Effector CD8-positive, alpha-beta T cell (primary cell): Measurements from ENCODE around the gene SYT5.
"Not testable (repeated sequence)": the region's sequence is repeated elsewhere in the genome, so short reads cannot be mapped to it uniquely, and the experiment has no call there.

Source experiments
- DNase-seq: peaks from one replicate; lab custom pipeline; 2025; lab: John Stamatoyannopoulos, UW
- total RNA-seq, 4 experiments: gene quantifications; one replicate each; lab custom pipeline; 2026; lab: John Stamatoyannopoulos, UW

SYT5 gene
- total RNA-seq: 0 to 0.39 (median 0.15) reads per million in 4 experiments

DNA sequence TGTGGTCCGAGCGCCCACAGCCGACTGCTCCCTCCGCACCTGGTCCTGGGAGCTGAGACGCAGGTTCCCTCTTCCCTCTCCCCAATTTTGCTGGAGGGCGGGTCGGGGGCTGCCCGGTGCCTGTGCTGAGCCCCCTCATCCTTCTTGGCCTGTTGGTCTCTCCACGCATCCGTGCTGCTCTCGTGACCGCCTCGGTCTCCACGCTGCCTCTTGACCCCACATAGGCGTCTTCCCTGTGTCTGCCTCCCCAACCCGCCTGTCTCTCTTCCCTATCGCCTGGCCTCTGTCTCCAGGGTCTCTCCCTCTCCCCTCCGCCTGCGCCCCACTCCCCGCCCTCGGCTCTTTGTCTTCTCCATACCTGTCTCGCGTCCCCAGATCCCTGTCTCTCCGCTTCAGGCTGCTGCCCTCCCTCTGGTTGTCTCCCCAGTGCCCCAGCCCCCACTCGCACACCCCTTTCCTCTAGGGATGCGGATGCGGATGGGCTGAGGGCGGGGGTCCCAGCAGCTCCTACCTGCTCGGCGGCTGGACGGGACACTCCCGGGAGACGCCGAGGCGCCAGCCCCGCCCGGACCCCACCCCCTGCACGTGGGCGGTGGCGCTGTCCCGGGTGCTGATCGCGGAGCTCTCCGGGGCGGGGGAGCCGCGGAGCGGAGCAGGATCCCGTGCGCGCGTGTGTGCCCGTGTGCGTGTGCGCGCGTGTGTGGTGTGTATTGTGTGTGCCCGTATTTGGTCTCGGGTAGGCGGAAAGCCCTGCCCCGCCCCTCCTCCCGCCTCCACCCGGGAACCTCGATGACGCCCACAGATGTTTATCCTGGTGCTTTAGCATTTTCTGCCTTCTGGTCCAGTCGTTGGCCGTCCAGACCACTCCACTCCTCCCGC lies at the start of gene SYT5:
TSS of gene SYT5 (minus strand) at position 684 of the 879 bp plus-strand sequence. CDS start 1,248 bp downstream, outside the sequence.
- peak; percentile 31 for DNase-seq

GRCh38 chr19:55229789-55230182 lies 49.7 kb upstream of the SYT5 start:
- no peak for DNase-seq

DNA sequence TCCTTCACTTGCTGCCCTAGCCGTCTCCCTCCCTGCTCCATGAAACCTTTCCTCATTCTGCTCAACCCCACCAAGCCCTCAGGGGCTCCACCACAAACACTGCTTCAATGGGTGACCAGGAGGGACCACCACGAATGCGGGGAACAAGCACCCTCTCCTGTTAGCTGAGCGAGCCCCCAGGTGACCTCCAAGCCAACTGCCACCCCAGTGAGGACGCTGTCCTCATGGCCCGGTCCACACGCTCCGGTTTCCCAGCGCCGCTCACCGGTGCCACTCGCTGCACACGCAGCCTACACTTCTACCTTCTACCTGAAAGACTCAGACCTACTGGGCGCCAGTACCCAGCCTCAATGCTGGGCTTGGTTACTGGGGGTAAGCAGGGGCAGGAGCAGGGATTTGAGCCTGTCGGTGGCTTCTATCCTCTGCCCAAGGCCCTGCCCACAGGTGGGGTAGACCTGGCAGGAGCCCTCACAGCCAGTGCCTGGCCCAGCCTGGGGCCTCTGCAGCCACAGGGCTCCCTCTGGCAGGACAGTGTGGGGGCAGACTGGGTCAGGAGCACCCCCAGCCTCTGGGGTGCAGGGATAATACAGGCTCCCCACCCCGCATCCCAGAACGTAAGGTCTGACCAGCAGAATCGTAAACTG lies 49.2 kb upstream of the SYT5 start:
- DNase-seq: no peak

DNA sequence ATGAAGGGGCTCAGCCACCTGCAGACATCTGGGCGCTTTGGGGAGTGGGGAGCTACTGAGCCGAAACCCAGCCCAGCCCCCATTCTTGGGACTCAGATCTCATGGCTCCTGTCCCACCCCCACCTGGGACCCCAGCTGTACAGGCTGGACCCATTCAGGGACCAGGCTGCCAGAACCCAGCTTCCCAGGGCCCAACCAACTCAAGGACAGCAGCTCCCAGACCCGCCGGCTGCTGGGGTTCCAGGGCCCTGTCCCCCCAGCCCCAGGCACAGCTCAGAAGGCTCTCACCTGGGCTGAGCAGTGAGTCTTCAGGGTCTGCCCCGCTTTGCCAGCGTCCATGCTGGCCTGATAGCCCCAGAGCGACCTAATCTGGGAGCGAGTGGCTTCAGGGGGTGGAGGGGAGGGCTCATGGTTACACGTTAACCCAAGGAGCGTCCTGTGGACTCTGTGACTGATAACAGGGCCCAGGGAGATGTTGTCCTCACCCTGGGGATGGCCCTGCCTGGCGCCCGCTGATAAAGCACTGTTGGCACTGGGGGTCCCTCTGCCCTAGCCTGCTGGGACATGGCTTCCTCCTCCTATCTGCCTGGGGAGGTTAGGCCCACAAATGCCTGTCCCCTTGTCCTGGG lies 48.4 kb upstream of the SYT5 start, which contains the start of gene TMEM86B:
TSS of gene TMEM86B (minus strand) at position 361 of the 629 bp plus-strand sequence. CDS start at position 339, 22 bp downstream.
- DNase-seq: no peak

GRCh38 chr19:55228015-55228391 lies 47.9 kb upstream of the SYT5 start:
- no peak for DNase-seq

DNA sequence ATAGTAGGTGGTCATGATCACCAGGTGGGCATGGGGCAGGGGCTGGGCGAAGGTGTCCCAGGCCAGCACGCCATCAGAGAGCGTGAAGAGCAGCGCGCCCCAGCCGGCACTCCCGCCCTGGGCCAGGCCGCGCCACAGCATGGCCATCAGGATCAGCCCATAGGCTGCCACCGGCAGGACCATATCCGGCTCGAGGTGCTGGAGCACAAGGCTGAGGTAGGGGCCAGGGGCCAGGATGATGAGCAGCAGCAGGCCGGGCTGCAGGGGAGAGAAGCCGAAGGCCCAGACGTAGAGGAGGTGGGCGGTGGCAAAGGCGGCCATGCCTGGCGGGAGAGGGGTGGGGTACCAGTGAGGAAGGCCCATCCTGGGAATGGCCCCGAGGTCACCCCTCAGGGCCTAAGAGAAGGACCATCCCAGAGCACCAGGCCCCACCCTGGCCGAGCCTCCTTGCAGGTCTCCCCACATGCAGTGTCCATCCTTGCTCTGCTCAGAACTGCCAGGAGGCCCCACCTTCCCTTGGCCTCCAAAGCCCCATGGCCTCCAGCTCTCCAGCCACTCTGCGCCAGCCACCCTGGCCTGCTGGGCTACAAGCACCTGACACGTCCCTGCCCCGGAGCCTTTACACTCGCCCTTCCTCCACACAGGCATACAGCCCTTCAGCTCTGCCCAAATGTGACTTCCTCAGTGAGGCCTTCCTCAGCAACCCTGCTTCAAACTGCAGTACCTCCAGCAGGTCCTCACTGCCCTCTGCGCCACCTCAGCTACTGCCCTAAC lies 47.3 kb upstream of the SYT5 start:
- DNase-seq: no peak

GRCh38 chr19:55226788-55227187 lies 46.7 kb upstream of the SYT5 start:
- DNase-seq: no peak

DNA sequence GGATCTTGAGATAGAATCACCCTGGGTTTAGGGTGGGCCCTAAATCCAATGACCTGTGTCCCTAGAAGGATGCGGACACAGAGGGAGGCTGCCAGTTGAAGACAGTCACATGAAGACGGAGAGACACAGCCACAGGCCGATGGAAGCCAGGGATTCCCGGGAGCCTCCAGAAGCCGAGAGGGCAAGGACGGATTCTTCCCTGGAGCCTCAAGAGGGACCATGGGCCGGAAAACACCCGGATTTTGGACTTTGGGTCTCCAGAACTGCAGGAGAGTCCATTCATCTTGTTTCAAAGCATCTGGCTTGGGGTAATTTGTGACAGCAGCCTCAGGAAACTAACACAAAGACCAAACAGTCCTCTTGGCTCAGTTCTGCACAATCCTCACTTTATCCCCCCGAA lies 46.2 kb upstream of the SYT5 start:
- no peak for DNase-seq

DNA sequence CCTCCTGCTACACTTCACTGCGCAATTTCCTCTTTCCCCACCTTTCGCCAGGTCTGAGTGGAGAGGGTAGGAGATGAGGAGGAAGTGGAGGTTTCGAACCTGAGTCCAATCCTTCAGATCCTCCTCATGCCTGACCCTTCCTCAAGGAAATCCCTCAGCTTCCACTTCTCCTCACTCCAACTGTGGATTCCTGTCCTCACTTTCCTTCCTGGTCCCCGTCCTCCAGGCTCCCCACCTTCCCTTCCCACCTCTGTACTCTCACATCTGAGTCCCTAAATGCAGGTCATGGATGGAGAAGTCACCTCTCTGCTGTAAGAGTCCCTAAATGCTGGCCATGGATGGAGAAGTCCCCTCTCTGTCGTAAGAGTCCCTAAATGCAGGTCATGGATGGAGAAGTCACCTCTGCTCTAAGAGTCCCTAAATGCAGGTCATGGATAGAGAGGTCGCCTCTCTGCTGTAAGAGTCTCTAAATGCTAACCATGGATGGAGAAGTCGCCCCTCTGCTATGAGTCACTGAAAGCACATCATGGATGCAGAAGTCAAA lies 45.4 kb upstream of the SYT5 start:
- DNase-seq: no peak

DNA sequence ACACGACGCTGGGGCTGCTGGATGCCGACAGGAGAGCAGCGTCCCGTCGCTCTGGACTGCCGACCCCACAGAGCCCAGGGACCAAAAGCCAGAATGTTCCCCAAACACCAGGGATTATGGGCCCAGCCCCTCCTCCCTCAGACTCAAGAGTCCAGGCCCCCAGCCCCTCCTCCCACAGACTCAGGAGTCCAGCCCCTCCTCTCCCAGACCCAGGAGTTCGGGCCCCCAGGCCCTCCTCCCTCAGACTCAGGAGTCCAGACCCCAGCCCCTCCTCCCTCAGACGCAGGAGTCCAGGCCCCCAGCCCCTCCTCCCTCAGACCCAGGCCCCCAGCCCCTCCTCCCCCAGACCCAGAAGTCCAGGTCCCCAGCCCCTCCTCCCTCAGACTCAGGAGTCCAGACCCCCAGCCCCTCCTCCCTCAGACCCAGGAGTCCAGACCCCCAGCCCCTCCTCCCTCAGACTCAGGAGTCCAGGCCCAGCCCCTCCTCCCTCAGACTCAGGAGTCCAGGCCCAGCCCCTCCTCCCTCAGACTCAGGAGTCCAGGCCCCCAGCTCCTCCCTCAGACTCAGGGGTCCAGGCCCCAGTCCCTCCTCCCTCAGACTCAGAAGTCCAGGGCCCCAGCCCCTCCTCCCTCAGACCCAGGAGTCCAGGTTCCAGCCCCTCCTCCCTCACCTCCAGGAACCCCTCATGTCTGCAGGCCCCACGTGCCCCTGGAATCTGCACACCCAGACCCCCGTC lies 44.8 kb upstream of the SYT5 start:
- DNase-seq: not testable (repeated sequence)

DNA sequence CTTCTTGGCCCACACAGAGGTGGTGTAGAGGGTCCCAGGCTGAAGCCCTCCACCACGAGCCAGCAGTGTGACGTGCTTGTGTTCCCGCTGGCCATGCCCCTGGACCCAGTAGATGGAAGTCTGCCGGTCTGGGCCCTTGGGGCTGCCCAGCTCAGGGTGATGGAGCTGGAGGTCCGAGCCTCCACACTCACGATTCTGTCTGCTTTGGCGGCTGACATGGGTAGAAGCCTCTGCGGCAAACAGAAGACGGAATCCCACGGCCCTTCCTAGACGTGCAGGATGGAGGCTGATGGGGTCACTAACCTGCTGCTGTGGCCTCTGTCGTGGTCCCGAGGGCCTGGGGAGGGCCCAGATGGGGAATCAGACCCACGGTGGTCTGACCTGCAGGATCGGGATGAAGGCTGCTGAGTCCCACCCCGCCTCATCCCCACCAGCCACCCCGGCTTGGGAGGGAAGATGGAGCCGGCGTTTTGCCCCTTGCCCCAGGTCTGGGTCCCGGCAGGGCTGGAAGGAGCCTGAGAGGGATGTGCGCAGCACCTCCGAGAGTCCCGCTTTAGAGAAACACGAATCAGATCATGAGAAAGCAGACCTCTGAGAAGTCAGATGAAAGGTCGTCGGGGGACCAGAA lies 44.1 kb upstream of the SYT5 start:
- DNase-seq: no peak

GRCh38 chr19:55223291-55224037 lies 43.4 kb upstream of the SYT5 start:
- DNase-seq: no peak

- no peak for DNase-seq
Observed at GRCh38 chr19:55220525-55220924, 40.4 kb upstream of the SYT5 start.

GRCh38 chr19:55216461-55217198 lies 36.5 kb upstream of the SYT5 start:
- peak; percentile 7 for DNase-seq

DNA sequence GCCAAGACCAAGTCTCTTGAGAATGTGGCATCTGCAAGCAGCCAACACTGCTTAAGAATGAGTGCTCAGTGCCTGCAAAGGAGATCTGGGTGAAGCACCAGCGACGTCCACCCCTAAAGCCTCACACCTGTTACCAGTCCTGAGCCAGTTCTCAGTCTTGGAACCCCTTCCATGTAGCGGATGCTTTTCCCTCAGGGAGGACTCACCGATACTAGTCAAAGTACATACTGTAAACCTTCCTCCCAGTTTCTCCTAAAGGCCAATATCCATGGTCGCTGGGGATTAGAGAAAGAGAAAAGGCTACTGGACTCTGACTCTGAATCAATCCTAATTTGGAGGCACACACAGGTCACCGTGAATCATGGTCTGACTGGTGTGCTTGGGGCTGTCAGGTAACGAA lies 33.5 kb upstream of the SYT5 start:
- no peak for DNase-seq

DNA sequence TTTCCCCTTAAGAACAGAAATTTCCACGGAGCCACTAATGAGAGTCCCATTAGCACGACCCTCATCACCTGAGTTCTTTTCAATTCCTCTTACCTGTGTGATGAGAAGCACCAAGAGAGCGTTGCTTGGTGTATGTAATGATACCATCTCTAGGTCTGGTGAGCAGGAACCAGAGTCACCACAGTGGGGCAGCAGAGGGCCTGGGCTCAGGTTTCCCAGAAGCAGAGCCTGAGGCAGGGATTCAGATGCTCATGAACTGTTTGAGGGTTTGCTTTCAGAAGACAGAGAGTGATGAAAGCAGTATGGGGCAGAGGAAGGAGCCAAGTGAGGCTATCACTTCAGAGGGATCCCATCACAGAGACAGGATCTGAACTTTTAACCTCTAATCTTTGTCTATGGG lies 32.4 kb upstream of the SYT5 start:
- no peak for DNase-seq

DNA sequence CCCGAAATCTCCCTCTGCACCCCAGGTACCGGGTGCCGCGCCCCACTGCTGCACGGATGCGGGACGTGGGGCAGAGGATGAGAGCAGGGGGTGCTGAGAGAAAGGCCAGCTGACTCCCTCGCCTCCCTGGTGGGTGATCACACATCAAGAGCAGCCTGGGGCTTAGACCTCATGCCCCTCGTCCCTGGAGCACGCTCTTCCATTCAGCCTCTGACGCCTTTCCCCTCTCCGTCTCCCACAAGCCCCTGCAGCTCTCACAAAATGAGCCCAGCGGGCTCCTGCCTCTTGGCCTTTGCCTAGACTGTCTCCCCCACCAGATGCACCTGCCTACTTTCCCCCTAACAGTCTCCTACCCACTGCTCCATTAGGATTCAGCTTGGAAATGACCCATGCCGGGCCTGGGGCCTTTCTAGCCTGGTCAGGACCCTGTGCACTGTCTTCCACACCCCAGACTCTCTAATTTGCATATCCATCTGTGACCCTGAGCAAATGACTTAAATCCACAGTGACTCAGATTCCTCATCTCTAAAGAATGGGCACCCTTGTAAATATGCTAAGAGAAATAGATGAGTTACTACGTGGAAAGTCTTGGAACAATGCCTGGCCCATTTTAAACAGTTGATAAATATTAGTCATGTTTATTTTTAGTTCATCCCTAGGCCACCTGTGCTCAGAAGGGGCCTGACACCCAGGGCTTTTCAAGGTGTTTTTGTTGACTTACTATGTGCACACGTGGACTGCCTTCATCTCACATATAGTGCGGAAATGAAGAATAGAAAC lies 29.8 kb upstream of the SYT5 start:
- DNase-seq: no peak
